Adrenal gland (tissue), 12 donors: ENCODE results near the gene MTCH1. TPM values are rescaled to one million over a fixed set of nuclear protein-coding genes. Genes with fewer than 3 reads are reported as not detected.

Experiments used
- DNase-seq, 7 donors: peaks; one replicate each; pipeline ENCODE4 v3.0.0-alpha.2; 2019 to 2020
- H3K27ac ChIP-seq, 5 donors: fragments of 200-600 bp; sonication (generic) in 4 of 5; 1 replicate in 3 of 5; 2 replicates in 2 of 5; pipeline versions ENCODE4 v1.5.1 to v1.8.0; 2016 to 2020; ENCODE audit warnings: mild to moderate bottlenecking in 1 of 5
- H3K27me3 ChIP-seq: fragments of 200-600 bp; 2 replicates; pipeline ENCODE4 v1.8.0; 2021
- H3K36me3 ChIP-seq, 2 donors: fragments of 200-600 bp; replicated peaks in 1 of 2; 1 replicate in 1 of 2; 2 replicates in 1 of 2; pipeline versions ENCODE4 v1.5.1 to v1.8.0; 2018 to 2022
- H3K4me1 ChIP-seq, 2 donors: fragments of 200-600 bp; replicated peaks in 1 of 2; 1 replicate in 1 of 2; 2 replicates in 1 of 2; pipeline versions ENCODE4 v1.5.1 to v1.8.0; 2018 to 2021
- H3K4me3 ChIP-seq, 4 donors: fragments of 200-600 bp; sonication (generic) in 3 of 4; one replicate each; pipeline ENCODE4 v1.5.1; 2016 to 2018
- H3K9me3 ChIP-seq, 3 donors: fragments of 200-600 bp; sonication (generic) in 1 of 3; replicated peaks in 1 of 3; 1 replicate in 2 of 3; 2 replicates in 1 of 3; pipeline versions ENCODE4 v1.5.1 to v1.8.0; 2016 to 2021
- CTCF ChIP-seq, 6 experiments: fragments of 450-650 bp in 4 of 6; fragments of 200-600 bp in 2 of 6; sonication (generic) in 1 of 6; IDR thresholded peaks; 1 replicate in 5 of 6; 2 replicates in 1 of 6; pipeline versions ENCODE4 v1.5.1 to v1.8.0; 2016 to 2021; ENCODE audit warnings: antibody characterized with exemption in 6 of 6, mild to moderate bottlenecking in 2 of 6, moderate library complexity in 1 of 6
- POLR2A ChIP-seq, 2 donors: fragments of 450-650 bp; IDR thresholded peaks; one replicate each; pipeline ENCODE4 v1.6.1; 2017; ENCODE audit warnings: antibody characterized with exemption in 2 of 2, mild to moderate bottlenecking in 2 of 2, moderate library complexity in 1 of 2
- WGBS, 4 donors: extraction: QIAGEN DNeasy Blood & Tissue Kit in 2 of 4; methylation state at CpG; one replicate each; pipeline versions ENCODE4 v1.1.5 to v1.1.7; 2013 to 2017; 5-methylcytosine and 5-hydroxymethylcytosine counted together
- intact Hi-C, 2 donors: fragments of 100-400 bp; cut with DNase I; formaldehyde crosslinking; loops; one replicate each; pipeline versions ENCODE4 v1.14.1 to v1.15.0; 2022 to 2023
- polyA plus RNA-seq, 3 donors: library from polyadenylated mRNA; stranded (reverse); fragments of 200-250 nt in 2 of 3; fragments of 350-450 nt in 1 of 3; fragmentation: Illumina TruSeq in 1 of 3; extraction: RNeasy Lipid Tissue Mini Kit (QIAGEN cat#74804) in 1 of 3; gene quantifications; one replicate each; pipeline ENCODE4 v1.2.3, GENCODE V29; 2013 to 2014
- total RNA-seq, 9 donors: library from RNA; depleted of rRNA in 4 of 9; stranded (reverse); fragments of >200 nt in 4 of 9; fragments of 120-200 nt in 1 of 9; fragmentation: NEBNext Ultra II Directional in 1 of 9; extraction: Animal tissue kit (Norgen Biotek cat#: 25700) in 1 of 9; gene quantifications; one replicate each; pipeline versions ENCODE4 v1.1.0 to v1.2.4, GENCODE V29; 2013 to 2023
- donor health status: healthy with polysubstance abuse.
- donor health status: Bipolar disorder and iron deficiency.
- donor health status: DM: yes; HTN: yes; CAD: no.
- donor health status: DM: no; HTN: no; CAD: no.
- donor health status: DM: no; HTN: no; CAD: no.
- donor health status: DM: yes; HTN: yes; CAD: no.

Gene MTCH1
- total and polyA plus RNA-seq, 12 donors: 116 to 523 (median 338) TPM

- intact Hi-C loops: loop anchor here in 1 of 2 donors (10.0 kb wide), 1 partner anchor 46 kb away; no protein-coding TSS in a partner anchor
- H3K4me3 ChIP-seq: no peak overlapping the region
- no peaks in the 10 kb centered on the region for H3K27me3 ChIP-seq
- peaks cover 18 to 30% of the 10 kb centered on the region in 2 donors for H3K4me1 ChIP-seq
- WGBS, 4 donors: 49 to 61% (median 59%) methylated on average over 5 to 7 of the region's 7 CpGs
- H3K27ac ChIP-seq: peak overlapping the region; percentile 28 to 82 (median 72)
- no peaks in the 10 kb centered on the region for H3K9me3 ChIP-seq
- TF ChIP-seq CTCF (IDR thresholded peaks at IDR 0.05) (no peak), POLR2A (IDR thresholded peaks at IDR 0.05) (no peak)
- peaks cover 0 to 21% of the 10 kb centered on the region in 2 donors for H3K36me3 ChIP-seq
- peak in 3 of 7 donors; percentile 21 to 48 (median 34) for DNase-seq
Measured at GRCh38 chr6:36928547-36928918, 57.5 kb downstream of the MTCH1 start.

DNA sequence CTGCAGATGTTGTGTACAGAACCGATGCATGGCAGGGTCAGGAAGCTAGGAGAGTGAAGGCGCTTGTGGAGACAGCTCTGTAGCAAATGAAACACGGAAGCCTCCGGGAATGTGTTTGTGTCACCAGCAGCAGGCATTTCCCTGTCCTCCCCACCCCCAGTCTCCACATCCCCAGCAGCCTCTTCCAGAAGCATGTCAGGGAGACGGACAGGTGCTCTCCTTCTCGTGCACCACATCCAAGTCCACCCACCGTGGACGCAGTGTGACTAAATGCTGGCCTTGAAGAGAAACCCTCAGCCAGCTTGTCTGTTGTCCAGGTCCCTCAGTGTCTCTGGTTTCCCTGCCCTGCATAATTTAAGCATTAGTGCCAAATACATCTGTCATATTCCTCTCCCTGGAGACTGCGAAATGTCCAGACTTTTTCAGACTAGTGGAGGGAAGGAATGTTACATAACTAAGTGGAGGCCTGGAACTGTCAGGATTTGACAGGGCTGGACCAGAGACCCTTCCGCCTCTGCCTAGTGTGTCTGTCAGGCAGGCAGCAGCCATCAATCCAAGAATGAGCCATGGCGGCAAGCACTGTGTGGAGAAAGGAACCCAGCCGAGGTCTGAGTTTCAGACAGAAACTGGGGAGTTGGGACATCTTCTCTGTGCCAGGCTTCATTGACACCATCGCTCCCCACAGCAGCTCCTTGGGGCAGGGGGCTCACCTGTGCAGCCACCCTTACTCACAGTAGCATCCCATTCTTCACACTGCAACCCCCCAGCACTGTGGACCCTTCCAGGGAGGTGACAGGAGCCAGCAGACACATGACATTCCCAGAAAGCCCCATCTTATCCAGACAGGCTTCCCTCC lies 58.1 kb downstream of the MTCH1 start:
- Histone ChIP-seq H3K27me3 (no peaks in the 10 kb centered on the region), H3K27ac (peak overlapping the region; percentile 28 to 82 (median 72)), H3K9me3 (no peaks in the 10 kb centered on the region), H3K36me3 (peaks cover 0 to 27% of the 10 kb centered on the region in 2 donors), H3K4me1 (peaks cover 18 to 30% of the 10 kb centered on the region in 2 donors), H3K4me3 (no peak overlapping the region)
- 42 to 53% (median 44%) methylated on average over 10 to 13 of the region's 13 CpGs for WGBS, 4 donors
- intact Hi-C loops: loop anchor here in 1 of 2 donors (10.0 kb wide), 1 partner anchor 47 kb away; no protein-coding TSS in a partner anchor
- TF ChIP-seq POLR2A (IDR thresholded peaks at IDR 0.05) (no peak), CTCF (IDR thresholded peaks at IDR 0.05) (no peak)
- peak; percentile 56 to 91 (median 76) for DNase-seq

DNA sequence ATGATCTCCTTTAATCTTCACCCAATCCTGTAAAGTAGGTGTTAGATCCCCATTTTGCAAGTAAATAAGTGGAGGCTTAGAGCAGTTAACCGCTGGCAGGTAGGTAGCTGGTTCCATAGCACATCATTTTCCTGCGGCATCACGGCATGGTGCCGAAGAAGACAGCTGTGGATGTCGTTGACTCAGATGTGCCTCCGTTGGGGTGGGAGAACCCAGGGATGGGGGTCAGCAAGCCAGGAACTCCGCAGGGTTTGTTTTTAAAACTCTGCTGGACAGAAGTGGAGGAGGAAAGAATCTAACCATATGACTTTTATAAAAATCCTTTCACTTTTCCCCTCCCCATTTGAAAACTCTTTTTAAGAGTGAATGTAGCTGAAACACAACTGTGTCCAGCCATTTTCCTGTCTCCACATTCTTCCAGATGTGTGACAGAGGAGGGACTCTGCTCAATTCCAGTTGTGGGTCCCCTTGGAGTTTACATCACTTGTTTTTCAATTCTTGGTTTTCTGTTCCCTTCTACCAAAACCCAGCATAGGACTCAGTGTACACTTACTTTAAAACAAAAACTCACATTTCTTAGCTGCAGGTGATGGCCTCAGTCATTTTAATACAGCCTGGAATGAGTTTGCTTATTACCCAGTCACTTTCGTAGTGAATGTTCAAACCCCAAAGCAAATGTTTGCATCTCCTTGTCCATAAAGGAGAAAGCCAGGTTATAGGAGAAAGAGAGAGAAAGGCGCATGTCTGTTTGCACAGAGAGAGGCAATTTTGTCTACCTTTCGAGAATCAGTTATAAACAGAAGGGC lies 59.1 kb downstream of the MTCH1 start:
- peak overlapping the region in 4 of 5 donors; percentile 53 to 82 (median 76) for H3K27ac ChIP-seq
- no peak overlapping the region for H3K4me3 ChIP-seq
- intact Hi-C loops: loop anchor here in 1 of 2 donors (10.0 kb wide), 1 partner anchor 48 kb away; no protein-coding TSS in a partner anchor
- peaks cover 18 to 30% of the 10 kb centered on the region in 2 donors for H3K4me1 ChIP-seq
- TF ChIP-seq CTCF (IDR thresholded peaks at IDR 0.05) (no peak), POLR2A (IDR thresholded peaks at IDR 0.05) (no peak)
- no peaks in the 10 kb centered on the region for H3K9me3 ChIP-seq
- H3K27me3 ChIP-seq: no peaks in the 10 kb centered on the region
- DNase-seq: no peak
- WGBS, 4 donors: 80 to 87% (median 87%) methylated on average over 10 of the region's 10 CpGs
- H3K36me3 ChIP-seq: peaks cover 0 to 27% of the 10 kb centered on the region in 2 donors

DNA sequence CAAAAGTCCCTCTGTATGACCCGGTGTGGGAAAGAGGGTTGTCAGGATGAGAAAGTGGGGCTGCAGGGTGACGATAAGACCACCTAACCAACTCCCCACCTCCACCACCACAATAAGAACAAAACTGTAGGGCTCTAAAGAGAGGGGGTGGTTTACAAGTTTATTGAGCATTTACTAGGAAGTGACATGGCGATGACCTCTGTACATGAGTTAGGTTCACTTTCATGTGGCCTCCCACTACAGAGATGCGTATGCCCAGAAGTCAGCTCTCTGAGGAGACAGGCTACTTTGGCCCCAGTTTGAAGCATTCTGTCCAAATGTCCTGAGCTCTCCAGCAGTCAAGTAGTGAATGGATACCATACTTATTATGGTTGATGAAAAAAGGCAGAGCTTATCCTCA lies 60.2 kb downstream of the MTCH1 start:
- TF ChIP-seq CTCF (IDR thresholded peaks at IDR 0.05) (no peak), POLR2A (IDR thresholded peaks at IDR 0.05) (no peak)
- Histone ChIP-seq H3K27ac (no peak overlapping the region), H3K9me3 (no peaks in the 10 kb centered on the region), H3K4me3 (no peak overlapping the region), H3K27me3 (no peaks in the 10 kb centered on the region), H3K36me3 (peaks cover 0 to 35% of the 10 kb centered on the region in 2 donors), H3K4me1 (peaks cover 18 to 30% of the 10 kb centered on the region in 2 donors)
- intact Hi-C loops: loop anchor here in 1 of 2 donors (10.0 kb wide), 1 partner anchor 49 kb away; no protein-coding TSS in a partner anchor
- 96 to 100% (median 97%) methylated on average over 4 of the region's 4 CpGs for WGBS, 4 donors
- DNase-seq: peak in 1 of 7 donors; percentile 31
